ENCODE data around the gene WRAP53.

- TF ChIP-seq, protein P1, sequence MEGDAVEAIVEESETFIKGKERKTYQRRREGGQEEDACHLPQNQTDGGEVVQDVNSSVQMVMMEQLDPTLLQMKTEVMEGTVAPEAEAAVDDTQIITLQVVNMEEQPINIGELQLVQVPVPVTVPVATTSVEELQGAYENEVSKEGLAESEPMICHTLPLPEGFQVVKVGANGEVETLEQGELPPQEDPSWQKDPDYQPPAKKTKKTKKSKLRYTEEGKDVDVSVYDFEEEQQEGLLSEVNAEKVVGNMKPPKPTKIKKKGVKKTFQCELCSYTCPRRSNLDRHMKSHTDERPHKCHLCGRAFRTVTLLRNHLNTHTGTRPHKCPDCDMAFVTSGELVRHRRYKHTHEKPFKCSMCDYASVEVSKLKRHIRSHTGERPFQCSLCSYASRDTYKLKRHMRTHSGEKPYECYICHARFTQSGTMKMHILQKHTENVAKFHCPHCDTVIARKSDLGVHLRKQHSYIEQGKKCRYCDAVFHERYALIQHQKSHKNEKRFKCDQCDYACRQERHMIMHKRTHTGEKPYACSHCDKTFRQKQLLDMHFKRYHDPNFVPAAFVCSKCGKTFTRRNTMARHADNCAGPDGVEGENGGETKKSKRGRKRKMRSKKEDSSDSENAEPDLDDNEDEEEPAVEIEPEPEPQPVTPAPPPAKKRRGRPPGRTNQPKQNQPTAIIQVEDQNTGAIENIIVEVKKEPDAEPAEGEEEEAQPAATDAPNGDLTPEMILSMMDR (IDR thresholded peaks at IDR 0.05) = no peak
- TF ChIP-seq EZH2 (IDR thresholded peaks at IDR 0.05; ENCODE audit: borderline replicate concordance, insufficient read depth, low read depth, low read length, poor library complexity, severe bottlenecking) = no peak
Observed at GRCh38 chr17:7737601-7738000, 49.3 kb downstream of the WRAP53 start.
